Suprapubic skin (tissue), 4 donors: ENCODE data around the gene CHID1. TPM values are rescaled to one million over a fixed set of nuclear protein-coding genes. Genes with fewer than 3 reads are reported as not detected.

Experiments
- DNase-seq, 2 donors: peaks; one replicate each; pipeline ENCODE4 v3.0.0-alpha.2; 2019; ENCODE audit warnings: low spot score in 2 of 2
- H3K27ac ChIP-seq: fragments of 200-600 bp; sonication (generic); one replicate; pipeline ENCODE4 v1.5.1; 2019
- H3K27me3 ChIP-seq: fragments of 200-600 bp; sonication (generic); one replicate; pipeline ENCODE4 v1.5.1; 2019
- H3K36me3 ChIP-seq: fragments of 200-600 bp; sonication (generic); one replicate; pipeline ENCODE4 v1.5.1; 2019
- H3K4me1 ChIP-seq: fragments of 200-600 bp; sonication (generic); one replicate; pipeline ENCODE4 v1.5.1; 2019
- H3K4me3 ChIP-seq: fragments of 200-600 bp; sonication (generic); one replicate; pipeline ENCODE4 v1.5.1; 2019; ENCODE audit warnings: mild to moderate bottlenecking
- H3K9me3 ChIP-seq: fragments of 200-600 bp; sonication (generic); one replicate; pipeline ENCODE4 v1.5.1; 2019
- EP300 ChIP-seq: sonication (generic); formaldehyde crosslinking; IDR thresholded peaks from one replicate; pipeline ENCODE4 v1.6.1; 2017; ENCODE audit warnings: antibody characterized with exemption
- POLR2A ChIP-seq, 2 donors: fragments of 450-650 bp; IDR thresholded peaks; one replicate each; pipeline ENCODE4 v1.6.1; 2017; ENCODE audit warnings: antibody characterized with exemption in 2 of 2, mild to moderate bottlenecking in 2 of 2, moderate library complexity in 2 of 2
- POLR2AphosphoS5 ChIP-seq, 3 donors: sonication (generic); formaldehyde crosslinking; IDR thresholded peaks; one replicate each; pipeline ENCODE4 v1.6.1; 2017; ENCODE audit warnings: antibody characterized with exemption in 3 of 3
- WGBS: methylation state at CpG from one replicate; pipeline ENCODE4 v1.1.5; 2018; 5-methylcytosine and 5-hydroxymethylcytosine counted together
- total RNA-seq, 4 donors: library from RNA; depleted of rRNA; stranded (reverse); fragments of >200 nt; gene quantifications; one replicate each; pipeline ENCODE4 v1.1.0, GENCODE V29; 2016
- TF ChIP-seq, protein P1 (sequence below), 2 donors: fragments of 200-600 bp in 1 of 2; fragments of 450-650 bp in 1 of 2; sonication (generic) in 1 of 2; IDR thresholded peaks; one replicate each; pipeline ENCODE4 v1.5.1; 2016 to 2019; ENCODE audit warnings: antibody characterized with exemption in 2 of 2, mild to moderate bottlenecking in 1 of 2, moderate library complexity in 1 of 2

The CHID1 gene
- total RNA-seq, 4 donors from 2014 or later = 46.5 to 111 (median 66.2) TPM

DNA sequence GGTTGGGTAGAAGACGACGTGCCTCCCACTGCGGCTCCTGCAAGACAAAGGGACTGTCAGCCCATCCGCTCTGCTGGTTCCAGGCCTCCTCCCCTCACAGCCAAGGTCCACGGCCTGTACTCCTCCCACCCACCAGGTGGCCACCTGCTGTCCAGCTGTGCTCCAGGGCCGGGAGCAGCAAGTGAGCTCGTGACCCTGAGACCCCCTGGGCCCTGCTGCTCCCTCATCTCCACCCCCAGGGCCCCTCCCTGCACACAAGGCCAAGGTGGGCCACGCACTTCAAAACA lies 40.5 kb downstream of the CHID1 start:
- 96% methylated on average over 3 of the region's 8 CpGs for WGBS
- H3K4me1 ChIP-seq = no peaks in the 10 kb centered on the region
- no peaks in the 10 kb centered on the region for H3K27me3 ChIP-seq
- no peak for TF ChIP-seq POLR2AphosphoS5 (IDR thresholded peaks at IDR 0.05)
- TF ChIP-seq, protein P1, sequence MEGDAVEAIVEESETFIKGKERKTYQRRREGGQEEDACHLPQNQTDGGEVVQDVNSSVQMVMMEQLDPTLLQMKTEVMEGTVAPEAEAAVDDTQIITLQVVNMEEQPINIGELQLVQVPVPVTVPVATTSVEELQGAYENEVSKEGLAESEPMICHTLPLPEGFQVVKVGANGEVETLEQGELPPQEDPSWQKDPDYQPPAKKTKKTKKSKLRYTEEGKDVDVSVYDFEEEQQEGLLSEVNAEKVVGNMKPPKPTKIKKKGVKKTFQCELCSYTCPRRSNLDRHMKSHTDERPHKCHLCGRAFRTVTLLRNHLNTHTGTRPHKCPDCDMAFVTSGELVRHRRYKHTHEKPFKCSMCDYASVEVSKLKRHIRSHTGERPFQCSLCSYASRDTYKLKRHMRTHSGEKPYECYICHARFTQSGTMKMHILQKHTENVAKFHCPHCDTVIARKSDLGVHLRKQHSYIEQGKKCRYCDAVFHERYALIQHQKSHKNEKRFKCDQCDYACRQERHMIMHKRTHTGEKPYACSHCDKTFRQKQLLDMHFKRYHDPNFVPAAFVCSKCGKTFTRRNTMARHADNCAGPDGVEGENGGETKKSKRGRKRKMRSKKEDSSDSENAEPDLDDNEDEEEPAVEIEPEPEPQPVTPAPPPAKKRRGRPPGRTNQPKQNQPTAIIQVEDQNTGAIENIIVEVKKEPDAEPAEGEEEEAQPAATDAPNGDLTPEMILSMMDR (IDR thresholded peaks at IDR 0.05) = no peak
- TF ChIP-seq EP300 = no peak
- DNase-seq = no peak
- no peaks in the 10 kb centered on the region for H3K9me3 ChIP-seq
- peaks cover 45% of the 10 kb centered on the region for H3K36me3 ChIP-seq
- H3K4me3 ChIP-seq = no peak overlapping the region
- no peak overlapping the region for H3K27ac ChIP-seq

DNA sequence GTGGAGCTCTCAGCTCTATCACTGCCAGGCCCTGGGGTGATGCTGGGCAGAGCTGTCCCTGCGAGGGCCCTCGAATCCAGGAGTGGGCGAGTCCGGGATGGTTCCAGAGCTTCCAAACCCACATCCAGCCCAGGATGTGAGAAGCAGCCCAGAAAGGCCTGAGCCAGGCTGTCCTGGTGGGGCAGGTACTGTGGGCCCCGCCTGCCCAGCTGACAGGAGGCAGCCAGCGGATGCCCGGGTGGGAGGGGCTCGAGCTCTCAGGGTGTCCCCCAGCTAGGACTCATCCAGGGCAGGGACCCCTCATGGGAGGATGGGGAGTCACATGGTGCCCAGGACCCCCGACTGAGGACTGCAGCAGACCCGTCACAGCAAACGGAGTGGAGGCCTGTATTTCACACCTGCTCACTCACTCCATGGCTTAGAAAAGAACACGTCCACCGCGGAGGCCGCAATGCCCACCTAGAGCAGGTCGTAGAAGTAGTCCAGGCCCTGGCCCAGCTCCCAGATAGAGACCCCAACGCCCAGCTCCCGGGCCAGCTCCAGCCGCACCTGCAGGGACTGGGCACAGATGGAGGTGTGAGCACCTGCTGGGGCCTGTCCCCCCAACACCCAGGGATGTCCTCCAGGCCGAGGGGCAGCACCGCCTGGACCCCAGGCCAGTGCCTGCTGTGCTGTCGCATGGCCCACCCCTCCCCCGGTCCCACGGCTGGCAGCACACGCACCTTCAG lies 41.0 kb downstream of the CHID1 start:
- Histone ChIP-seq H3K27me3 (no peaks in the 10 kb centered on the region), H3K4me3 (no peak overlapping the region), H3K36me3 (peaks cover 43% of the 10 kb centered on the region), H3K4me1 (no peaks in the 10 kb centered on the region), H3K27ac (no peak overlapping the region), H3K9me3 (no peaks in the 10 kb centered on the region)
- no peak for TF ChIP-seq POLR2AphosphoS5 (IDR thresholded peaks at IDR 0.05)
- no peak for TF ChIP-seq POLR2A (IDR thresholded peaks at IDR 0.05)
- no peak for TF ChIP-seq EP300
- TF ChIP-seq, protein P1 (IDR thresholded peaks at IDR 0.05) = no peak
- WGBS = no CpG with 5 or more reads among the region's 25 CpGs
- no peak for DNase-seq

- 80% methylated on average over 4 of the region's 12 CpGs for WGBS
- Histone ChIP-seq H3K27ac (no peak overlapping the region), H3K9me3 (no peaks in the 10 kb centered on the region), H3K27me3 (no peaks in the 10 kb centered on the region), H3K36me3 (peaks cover 47% of the 10 kb centered on the region), H3K4me3 (no peak overlapping the region), H3K4me1 (no peaks in the 10 kb centered on the region)
- DNase-seq = no peak
- TF ChIP-seq POLR2A (IDR thresholded peaks at IDR 0.05) (no peak), POLR2AphosphoS5 (IDR thresholded peaks at IDR 0.05) (no peak), EP300 (no peak)
- TF ChIP-seq, protein P1 (IDR thresholded peaks at IDR 0.05) = no peak
Measured at GRCh38 chr11:868802-869201, 41.8 kb downstream of the CHID1 start.

- 89% methylated on average over 17 of the region's 17 CpGs for WGBS
- Histone ChIP-seq H3K36me3 (peaks cover 51% of the 10 kb centered on the region), H3K27ac (no peak overlapping the region), H3K27me3 (no peaks in the 10 kb centered on the region), H3K4me3 (no peak overlapping the region), H3K9me3 (no peaks in the 10 kb centered on the region), H3K4me1 (no peaks in the 10 kb centered on the region)
- no peak for DNase-seq
- TF ChIP-seq POLR2A (IDR thresholded peaks at IDR 0.05) (no peak), EP300 (no peak), POLR2AphosphoS5 (IDR thresholded peaks at IDR 0.05) (no peak)
- TF ChIP-seq, protein P1 (IDR thresholded peaks at IDR 0.05) = no peak
Measured at GRCh38 chr11:868394-868793, 42.2 kb downstream of the CHID1 start.

- Histone ChIP-seq H3K27me3 (no peaks in the 10 kb centered on the region), H3K4me1 (peaks cover under 1% of the 10 kb centered on the region), H3K36me3 (peaks cover 55% of the 10 kb centered on the region), H3K27ac (no peak overlapping the region), H3K9me3 (no peaks in the 10 kb centered on the region), H3K4me3 (no peak overlapping the region)
- WGBS = 77% methylated on average over 8 of the region's 8 CpGs
- no peak for DNase-seq
- TF ChIP-seq POLR2AphosphoS5 (IDR thresholded peaks at IDR 0.05) (no peak), EP300 (no peak), POLR2A (IDR thresholded peaks at IDR 0.05) (no peak)
- TF ChIP-seq, protein P1 (IDR thresholded peaks at IDR 0.05) = no peak
Measured at GRCh38 chr11:867856-868358, 42.7 kb downstream of the CHID1 start.
